HG02571 (cell line): ENCODE data around the gene TMEM176B.
"Not testable (repeated sequence)": the region's sequence is repeated elsewhere in the genome, so short reads cannot be mapped to it uniquely, and the experiment has no call there.

Source experiments
- ATAC-seq: cut with Tn5 transposase; IDR thresholded peaks from one replicate; pipeline ENCODE4 v1.9.1; 2021; ENCODE audit warnings: mild to moderate bottlenecking, moderate library complexity; ENCODE audit not compliant: unreplicated experiment

Gene TMEM176B

DNA sequence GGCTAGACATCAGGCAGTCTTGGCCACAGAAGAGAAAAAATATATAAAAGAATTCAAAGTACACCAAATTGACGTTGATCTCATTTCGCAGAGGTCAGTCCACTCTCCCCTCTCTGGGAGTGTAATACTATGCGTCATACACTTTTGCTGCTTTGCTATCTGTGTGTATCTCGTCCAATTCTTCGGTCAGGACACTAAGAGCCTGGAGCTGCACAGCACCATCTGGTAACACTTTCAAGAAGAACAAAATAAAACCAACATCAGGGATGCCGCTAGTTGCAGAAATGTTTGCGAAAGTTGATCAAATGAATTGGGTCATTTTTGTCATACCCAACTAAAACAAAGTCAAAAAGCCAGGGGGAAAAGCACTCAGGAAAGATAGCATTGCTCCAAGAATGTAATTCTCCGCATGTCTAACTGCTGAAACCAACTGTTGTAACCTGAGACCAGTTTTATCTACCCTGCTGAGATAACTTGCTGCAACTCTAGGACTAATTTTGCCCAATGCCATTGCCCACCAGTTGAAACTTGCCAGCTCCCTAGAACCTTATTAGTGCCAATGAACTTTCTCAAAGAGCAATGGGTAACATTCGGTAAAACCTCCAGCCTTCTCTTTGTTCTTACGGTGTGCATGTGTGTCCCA, 23.4 kb upstream of the TMEM176B start:
- ATAC-seq, result no peak

DNA sequence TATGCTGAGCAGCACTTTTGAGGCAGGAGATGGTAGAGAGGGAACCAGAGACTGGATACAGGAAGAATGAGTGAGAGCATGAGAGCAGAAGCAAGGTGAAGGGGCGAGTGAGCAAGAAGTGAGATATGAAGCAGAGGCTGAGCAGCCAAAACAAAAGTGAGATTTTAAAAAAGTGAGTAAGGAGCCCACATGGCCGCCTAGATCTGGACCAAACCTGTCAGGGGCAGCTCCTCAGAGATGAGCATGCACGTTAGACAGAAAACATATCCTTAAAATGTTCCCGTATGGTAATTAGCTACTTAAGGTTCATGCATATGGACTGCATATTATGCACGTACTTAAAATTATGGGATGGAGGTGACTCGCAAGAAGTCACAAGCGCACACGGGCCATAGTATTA, 22.9 kb upstream of the TMEM176B start:
- ATAC-seq, result no peak

DNA sequence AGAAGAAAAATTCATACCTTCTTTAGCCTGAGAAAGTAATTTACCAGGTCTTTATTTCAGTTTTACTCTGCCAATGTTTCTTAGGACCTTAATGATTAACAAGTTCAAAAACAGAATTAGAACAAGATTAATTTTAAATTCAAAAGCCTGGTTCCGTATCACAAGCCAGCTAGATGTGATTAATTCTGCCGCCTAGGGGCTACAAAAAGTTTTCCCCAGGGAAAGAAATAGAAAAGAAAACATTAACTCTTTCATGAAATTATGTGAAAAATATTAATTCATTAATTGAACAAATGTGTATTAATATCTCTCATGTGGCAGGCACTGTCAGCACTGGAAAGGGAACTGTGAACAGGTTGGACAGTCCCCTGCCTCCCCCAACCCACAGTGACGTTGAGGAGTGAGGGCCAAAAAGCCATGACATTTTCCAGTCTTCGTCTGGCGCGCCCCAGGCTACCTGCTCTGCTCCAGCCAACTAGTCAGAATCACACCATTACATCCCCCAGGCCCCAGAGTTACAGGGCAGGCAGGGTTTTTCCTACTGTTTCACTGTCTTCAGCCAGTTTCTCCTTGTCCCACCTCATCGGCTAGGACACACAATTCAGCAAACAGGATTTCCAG, 20.5 kb upstream of the TMEM176B start:
- no peak for ATAC-seq

DNA sequence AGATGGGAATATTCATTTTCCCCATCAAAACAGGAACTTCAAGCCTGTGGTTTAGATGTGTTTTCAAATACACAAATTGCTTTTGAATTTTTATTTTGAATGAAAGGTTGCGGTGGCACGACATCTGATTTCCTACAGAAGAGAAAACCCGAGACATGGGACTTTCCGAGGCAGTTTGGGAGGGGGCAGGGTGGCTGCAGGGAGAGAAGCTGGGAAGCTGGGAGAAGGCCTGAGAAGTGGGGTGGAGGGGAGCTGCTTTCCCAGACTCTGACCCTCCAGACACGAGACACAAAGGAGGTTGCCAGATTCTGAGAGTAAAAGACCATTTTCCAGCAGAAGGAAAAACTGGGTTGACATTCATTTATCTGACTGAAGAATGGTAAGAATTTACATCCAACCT, 20.0 kb upstream of the TMEM176B start:
- no peak for ATAC-seq

DNA sequence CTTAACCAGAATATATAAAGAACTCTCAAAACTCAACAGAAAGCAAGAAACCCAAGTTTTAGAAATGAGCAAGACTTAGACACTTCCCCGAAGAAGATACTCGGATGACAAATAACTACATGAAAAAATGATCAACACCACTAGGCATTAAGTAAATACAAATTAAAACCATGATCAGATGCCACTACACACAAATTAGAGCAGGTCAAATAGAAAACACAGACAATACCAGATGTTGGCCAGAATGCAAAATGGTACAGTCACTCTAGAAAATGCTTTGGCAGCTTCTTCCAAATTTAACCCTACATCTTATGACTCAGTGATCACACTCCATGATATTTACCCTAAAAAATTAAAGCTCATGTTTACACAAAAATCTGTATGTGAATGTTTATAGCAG, 18.8 kb upstream of the TMEM176B start:
- ATAC-seq, result no peak

DNA sequence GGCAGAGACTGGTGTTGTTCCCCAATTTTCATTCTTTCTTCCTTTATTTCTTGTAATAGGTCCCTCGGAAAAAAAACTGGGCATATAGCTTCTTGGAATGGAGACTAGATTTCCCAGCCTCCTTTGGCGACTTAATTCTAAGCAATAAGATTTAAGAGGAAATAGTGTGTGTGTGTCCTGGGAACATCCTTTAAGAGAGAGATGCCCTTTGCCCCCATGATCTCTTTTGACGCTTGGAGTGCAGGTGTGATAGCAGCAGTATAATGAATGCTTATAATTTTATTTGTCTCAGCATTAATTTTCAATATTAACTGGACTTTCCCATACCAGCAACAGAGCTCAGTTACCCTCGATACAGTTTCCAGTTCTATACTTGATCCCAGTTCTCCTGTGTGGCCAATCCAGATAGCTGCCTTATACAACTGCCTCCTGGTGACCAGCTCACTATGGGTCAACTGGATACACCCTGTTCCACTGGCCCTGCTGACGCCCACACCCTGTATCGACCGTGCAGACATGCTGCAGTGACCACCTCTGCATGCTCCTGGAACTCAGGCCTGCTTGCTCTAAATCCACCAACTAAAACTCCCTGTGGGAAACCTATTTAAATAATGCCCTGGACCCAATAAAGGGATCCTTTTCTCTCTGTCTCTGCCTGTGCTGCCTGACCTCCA, 14.3 kb upstream of the TMEM176B start:
- no peak for ATAC-seq

DNA sequence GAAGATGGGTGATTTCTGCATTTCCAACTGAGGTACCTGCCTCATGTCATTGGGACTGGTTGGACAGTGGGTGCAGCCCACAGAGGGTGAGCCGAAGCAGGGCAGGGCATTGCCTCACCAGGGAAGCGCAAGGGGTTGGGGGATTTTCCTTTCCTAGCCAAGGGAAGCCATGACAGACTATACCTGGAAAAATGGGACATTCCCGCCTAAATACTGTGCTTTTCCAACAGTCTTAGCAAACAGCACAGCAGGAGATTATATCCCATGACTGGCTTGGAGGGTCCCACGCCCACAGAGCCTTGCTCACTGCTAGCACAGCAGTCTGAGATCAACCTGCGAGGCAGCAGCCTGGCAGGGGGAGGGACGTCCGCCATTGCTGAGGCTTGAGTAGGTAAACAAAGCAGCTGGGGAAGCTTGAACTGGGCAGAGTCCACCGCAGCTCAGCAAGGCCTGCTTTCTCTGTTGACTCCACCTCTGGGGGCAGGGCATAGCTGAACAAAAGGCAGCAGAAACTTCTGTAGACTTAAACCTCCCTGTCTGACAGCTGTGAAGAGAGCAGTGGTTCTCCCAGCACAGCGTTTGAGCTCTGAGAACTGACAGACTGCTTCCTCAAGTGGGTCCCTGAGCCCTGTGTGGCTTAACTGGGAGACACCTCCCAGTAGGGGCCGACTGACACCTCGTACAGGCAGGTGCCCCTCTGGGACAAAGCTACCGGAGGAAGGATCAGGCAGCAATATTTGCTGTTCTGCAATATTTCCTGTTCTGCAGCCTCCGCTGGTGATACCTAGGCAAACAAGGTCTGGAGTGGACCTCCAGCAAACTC, 7.7 kb upstream of the TMEM176B start:
- ATAC-seq, result not testable (repeated sequence)

DNA sequence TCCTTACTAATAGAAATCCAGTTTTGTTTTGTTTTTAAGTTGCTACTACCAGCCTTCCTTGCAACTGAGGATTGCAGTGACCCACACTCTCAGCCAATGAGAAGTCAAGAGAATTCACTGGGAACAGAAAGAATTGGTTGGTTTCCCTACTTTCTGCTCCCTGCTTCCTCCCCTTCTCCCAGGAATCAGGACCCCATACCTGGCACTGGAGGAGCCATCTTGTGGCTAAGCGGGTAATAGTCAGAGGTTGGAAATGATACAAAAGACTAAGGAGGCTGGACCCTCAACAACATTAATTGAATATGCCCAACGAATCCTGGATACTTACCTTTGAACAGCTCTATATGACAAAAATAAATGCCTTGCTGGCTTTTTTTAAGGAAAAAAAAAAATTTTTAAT, 6.7 kb upstream of the TMEM176B start:
- no peak for ATAC-seq

DNA sequence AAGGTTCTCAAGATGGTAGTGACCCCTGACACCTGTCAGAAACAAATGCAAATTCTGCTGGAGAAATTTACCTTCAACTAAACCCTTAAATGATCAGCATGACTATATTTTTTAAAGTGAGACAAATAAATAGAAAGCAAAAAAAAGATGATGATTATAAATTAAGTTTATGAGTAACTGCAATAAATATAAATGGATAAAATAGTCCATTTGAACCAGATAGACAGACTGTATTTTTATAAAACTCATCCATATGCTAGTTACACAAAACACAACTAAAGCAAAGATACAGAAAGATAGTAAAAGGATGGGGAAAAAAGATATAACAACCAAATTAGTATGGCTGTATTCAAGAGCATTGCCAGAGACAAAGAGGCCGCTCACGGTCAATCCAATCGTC, 6.3 kb upstream of the TMEM176B start:
- ATAC-seq, result no peak

DNA sequence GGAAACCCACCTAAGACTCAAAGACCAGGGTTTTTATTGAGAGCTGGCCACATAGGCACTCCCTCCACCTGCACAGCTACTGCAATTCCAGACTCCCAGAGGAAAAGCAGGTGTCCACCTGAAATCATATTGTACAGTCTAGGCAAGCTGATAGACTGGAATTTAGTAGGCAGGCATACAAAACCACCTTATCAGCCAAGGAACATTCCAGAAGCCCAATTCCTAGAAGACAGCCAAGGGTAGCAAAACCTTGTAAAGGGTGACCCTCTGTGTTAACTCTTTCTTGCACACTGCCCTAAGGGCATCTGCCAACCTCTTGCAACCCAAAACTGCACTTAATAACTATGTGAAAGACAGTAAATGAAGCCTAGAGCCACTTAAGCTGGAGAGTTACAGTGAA, 5.7 kb upstream of the TMEM176B start:
- no peak for ATAC-seq

DNA sequence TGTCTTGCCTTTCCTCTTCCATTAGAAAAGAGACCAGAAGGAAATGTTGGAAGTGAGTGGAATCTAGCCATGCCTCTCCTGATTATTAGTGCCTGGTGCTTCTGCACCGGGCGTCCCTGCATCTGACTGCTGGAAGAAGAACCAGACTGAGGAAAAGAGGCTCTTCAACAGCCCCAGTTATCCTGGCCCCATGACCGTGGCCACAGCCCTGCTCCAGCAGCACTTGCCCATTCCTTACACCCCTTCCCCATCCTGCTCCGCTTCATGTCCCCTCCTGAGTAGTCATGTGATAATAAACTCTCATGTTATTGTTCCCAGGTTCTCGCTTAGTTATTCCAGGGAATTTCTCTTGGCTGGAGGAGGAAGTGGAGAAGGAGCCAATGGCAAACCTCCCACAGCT, 4.6 kb upstream of the TMEM176B start:
- no peak for ATAC-seq

DNA sequence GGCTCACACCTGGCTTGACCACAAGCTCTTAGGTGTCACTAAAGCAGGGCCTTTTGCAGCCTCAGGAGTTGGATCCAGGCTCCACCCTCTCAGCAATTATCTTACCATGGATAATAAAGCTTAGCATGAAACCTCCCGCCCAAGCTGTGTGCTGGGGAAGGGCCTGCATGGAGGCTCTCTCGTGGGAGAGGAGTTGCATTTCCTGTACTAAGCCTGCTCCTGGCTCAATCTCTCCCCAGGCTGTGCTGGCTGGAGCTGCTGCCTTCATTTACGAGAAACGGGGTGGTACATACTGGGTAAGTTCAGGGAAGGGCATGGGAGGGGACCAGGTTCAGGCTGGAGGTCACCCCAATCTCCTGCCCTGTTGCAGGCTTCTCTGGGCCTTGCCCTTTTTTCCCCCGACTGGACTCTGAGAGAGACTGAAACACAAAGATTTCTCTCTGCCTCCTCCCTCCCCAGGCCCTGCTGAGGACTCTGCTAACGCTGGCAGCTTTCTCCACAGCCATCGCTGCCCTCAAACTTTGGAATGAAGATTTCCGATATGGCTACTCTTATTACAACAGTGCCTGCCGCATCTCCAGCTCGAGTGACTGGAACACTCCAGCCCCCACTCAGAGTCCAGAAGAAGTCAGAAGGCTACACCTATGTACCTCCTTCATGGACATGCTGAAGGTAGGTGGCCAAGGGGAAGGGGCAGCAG, 3.1 kb upstream of the TMEM176B start:
- ATAC-seq, result no peak

DNA sequence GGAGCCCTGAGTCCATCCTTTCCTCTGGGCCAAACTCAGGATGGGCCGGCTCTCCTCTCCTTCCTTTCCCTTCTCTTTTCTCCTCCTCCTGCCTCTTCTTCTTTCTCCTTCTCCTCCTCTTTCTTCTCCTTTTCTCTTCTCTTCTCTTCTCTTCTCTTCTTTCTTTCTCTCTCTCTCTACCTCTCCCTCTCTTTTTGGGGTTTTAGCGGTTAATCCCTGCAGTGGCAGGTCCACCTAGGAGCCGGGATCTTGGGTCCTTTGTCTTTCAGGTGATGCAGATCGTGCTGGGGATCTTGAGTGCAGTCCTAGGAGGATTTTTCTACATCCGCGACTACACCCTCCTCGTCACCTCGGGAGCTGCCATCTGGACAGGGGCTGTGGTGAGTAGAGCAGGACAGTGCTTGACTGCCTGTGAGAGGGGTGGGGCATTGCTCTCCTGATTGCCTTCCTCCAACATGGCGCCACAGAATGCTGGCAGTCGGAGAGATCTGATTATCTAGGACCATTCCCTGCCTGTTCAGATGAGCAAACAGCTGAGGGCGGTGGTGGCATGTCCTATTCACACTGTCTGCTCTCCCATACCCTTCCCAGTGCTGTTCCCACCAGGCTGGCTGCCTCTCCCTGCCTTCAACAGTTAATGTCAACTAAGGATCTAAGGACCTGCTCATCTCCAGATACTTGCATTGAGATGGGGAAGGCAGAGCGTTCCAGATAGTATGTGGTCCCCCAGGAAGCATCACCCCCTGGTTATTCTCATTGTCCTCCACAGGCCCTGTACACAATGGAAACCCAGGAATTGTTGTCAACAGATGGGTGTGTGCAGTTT, 2.0 kb upstream of the TMEM176B start:
- ATAC-seq, result no peak

DNA sequence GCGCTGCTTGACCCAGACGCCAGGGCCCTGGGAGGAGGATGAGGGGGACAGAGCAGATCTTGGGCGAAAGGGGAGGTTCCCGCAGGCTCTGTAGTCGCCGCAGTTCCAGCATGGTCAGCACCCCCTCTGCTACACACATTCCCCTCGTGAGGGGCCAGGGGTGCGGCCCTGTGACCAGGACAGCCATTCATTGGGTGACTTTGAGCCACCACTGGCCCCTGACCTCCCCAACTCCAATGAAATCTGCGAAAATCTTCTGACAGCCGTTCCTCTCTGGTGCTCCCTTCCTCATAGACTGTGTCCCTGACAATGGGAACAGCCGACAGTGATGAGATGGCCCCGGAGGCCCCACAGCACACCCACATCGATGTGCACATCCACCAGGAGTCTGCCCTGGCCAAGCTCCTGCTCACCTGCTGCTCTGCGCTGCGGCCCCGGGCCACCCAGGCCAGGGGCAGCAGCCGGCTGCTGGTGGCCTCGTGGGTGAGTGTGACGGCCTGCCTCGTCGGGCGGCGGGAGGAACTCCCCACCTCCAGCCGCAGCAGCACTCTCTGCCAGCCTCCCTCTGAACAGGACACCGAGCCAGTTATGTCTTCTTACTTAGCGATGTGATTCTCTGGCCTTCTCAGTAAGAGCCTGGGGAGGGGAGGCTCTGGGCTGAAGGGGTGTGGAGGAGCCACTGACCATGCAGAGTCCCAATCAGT, 1.2 kb upstream of the TMEM176B start:
- no peak for ATAC-seq

DNA sequence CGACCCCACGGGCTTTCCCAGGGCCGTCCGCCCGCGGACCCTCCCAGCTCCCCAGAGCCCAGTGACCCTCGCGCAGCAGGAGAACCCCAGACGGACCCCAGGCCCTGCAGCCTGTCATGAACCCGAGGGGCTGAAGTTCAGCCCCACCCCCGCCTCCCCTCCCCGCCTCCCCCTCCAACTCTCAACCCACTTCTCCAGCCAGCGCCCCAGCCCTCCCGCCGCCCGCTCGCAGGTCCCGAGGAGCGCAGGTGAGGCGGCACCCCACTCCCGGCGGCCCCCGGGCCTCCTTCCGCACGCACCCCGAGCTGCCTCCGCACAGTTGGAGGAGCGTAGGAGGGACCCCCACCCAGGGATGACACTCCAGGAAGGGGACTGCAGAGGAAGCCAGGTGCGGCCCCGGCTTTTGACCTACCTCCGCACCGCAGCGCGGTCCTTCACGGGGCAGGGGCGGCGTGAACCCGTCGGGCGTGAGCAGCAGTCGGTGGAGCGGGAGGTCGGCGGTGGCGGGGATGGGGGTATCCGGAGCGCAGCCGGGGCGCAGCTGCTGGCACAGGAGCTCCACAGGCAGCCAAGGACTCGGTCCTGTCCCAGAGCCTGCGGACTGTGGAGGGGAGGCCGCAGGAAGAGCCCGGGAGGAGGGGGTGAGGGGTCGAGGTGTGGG, 547 bp upstream of the TMEM176B start, which contains the start of gene TMEM176A:
TMEM176A (plus strand) TSS at position 189 of the 661 bp plus-strand sequence. CDS start 782 bp downstream, outside the sequence.
- no peak for ATAC-seq

DNA sequence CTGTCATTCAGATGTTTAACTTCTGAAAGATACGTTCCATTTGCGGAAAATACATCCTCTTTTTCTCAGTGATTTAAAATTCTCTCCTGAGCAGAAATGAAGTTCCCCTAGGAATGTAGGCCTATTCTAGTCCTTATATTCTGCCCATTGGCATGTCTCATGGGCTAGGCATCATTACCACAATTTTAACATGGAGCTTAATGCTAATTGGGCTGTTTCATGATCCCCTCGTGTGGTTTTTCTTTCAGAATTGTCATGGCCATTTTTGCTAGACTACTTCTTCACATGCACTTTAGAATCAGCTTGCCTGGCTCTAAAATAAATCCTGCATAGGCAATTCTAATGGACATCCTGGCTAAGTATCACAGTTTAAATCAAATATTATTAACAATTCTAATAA, 1.0 kb downstream of the TMEM176B start:
- ATAC-seq, result no peak

DNA sequence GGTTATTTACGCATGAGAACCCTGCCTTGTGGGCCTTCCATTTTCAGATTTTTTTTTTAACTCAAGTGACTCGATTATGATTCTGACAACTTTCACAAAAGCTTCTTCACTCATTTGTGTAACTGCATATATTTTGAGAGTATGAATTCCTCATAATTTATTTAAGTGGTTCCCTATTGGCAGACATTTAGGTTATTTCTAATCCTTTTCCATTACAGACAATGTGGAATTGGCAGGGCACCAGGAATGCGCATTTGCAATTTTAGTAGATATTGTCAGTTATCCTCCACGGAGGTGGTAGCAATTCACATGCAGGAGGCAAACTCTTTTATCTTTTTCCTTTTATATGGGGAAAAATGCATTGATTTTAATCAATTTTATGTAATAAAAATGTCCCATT, 2.5 kb downstream of the TMEM176B start:
- no peak for ATAC-seq

DNA sequence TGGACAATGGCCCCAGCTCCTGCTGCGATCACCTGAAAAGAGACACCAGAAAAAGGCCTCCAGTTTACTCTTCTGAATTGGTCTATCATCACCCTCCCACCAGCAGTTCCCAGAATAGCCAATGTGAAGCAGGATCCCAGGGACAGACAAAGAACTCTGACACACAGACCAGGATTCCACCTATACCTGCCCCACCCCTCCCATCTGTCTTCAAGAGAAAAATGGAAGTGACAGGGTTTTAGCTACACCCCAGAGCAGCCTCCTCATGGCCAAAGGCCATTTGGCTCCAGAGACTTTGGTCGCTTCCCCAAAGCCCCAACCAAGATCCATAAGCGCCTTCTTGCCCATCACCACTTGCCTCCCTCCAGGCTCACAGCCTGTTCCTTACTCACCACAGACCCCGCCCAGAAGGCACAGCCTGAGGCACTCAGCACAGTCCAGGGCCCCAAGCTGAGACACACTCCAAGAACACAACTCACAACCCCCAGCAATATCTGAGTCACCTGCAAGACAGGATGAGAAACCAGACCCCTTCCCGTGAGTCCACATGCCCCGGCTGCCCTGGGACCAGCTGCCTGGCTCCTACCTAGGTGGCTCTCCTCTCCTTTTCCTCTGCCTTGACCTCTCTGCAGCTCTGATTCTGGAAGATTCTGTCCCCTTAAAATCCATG, 6.5 kb downstream of the TMEM176B start:
- ATAC-seq, result no peak
